ENCODE measurements around the gene S100A13.
A peak's percentile ranks its signal among the peaks of the same experiment; 100 is the strongest.

The S100A13 gene

GRCh38 chr1:153628638-153629342 lies 1.5 kb upstream of the S100A13 start:
- no peak for DNase-seq
- Histone ChIP-seq H3K36me3 (ENCODE audit: control insufficient read depth in 4 of 4, insufficient read depth in 4 of 4, low read length in 3 of 4) (no peaks in the 10 kb centered on the region), H3K27ac (ENCODE audit: insufficient read depth in 1 of 2, low read depth in 1 of 2, low read length in 2 of 2, poor library complexity in 1 of 2, severe bottlenecking in 2 of 2) (no peak overlapping the region), H3K27me3 (replicated peaks in 2 of 5; ENCODE audit: control insufficient read depth in 4 of 5, insufficient read depth in 5 of 5, low read length in 4 of 5) (peaks cover 0 to 2% (median 0%) of the 10 kb centered on the region in 5 experiments), H3K9me3 (ENCODE audit: control extremely low read depth in 1 of 5, control insufficient read depth in 4 of 5, insufficient read depth in 2 of 5, low read depth in 1 of 5, low read length in 4 of 5) (no peaks in the 10 kb centered on the region), H3K4me1 (ENCODE audit: control extremely low read depth in 1 of 4, control insufficient read depth in 4 of 4, insufficient read depth in 4 of 4, low read length in 3 of 4) (peaks cover 0 to 26% (median 11%) of the 10 kb centered on the region in 4 experiments), H3K4me3 (ENCODE audit: control insufficient read depth in 1 of 7, extremely low read depth in 1 of 7, insufficient read depth in 4 of 7, low read depth in 2 of 7, low read length in 6 of 7) (no peak overlapping the region)
- whole genome bisulfite sequencing (ENCODE audit: insufficient coverage), result 61% methylated on average over 3 of the region's 6 CpGs
- POLR2A ChIA-PET, result interaction anchor here (0.6 kb wide), 1 partner anchor 40 kb away, joined by 3 read pairs; no protein-coding TSS in a partner anchor
- CTCF ChIA-PET, result interaction anchor here (0.7 to 21.2 kb wide), 15 partner anchors 13 to 316 kb away, joined by 3 to 262 read pairs (median 4); partner anchors contain the start of genes S100A14 and S100A16

- H3K4me3 ChIP-seq (ENCODE audit: control insufficient read depth in 1 of 7, extremely low read depth in 1 of 7, insufficient read depth in 4 of 7, low read depth in 2 of 7, low read length in 6 of 7), result peak within 1 kb of the TSS in 4 of 7 experiments; percentile 22 to 66 (median 42)
- WGBS (ENCODE audit: insufficient coverage), result 75% methylated on average over 5 of the region's 10 CpGs
- peak within 1 kb of the TSS in 1 of 2 experiments; percentile 67 for H3K27ac ChIP-seq (ENCODE audit: insufficient read depth in 1 of 2, low read depth in 1 of 2, low read length in 2 of 2, poor library complexity in 1 of 2, severe bottlenecking in 2 of 2)
These were observed 666 bp upstream of the S100A13 start, which contains the start of gene S100A1 for GRCh38 chr1:153627715-153628626. Gene S100A1, plus strand, starts transcription at chr1:153628434. Its CDS starts 2,088 bp downstream, at chr1:153630522.

GRCh38 chr1:153626477-153626903 lies 815 bp downstream of the S100A13 start:
- Histone ChIP-seq H3K4me1 (ENCODE audit: control extremely low read depth in 1 of 4, control insufficient read depth in 4 of 4, insufficient read depth in 4 of 4, low read length in 3 of 4) (peaks cover 0 to 22% (median 11%) of the 10 kb centered on the region in 4 experiments), H3K36me3 (ENCODE audit: control insufficient read depth in 4 of 4, insufficient read depth in 4 of 4, low read length in 3 of 4) (no peaks in the 10 kb centered on the region), H3K4me3 (ENCODE audit: control insufficient read depth in 1 of 7, extremely low read depth in 1 of 7, insufficient read depth in 4 of 7, low read depth in 2 of 7, low read length in 6 of 7) (peak overlapping the region in 2 of 7 experiments; percentile 46 to 66), H3K9me3 (ENCODE audit: control extremely low read depth in 1 of 5, control insufficient read depth in 4 of 5, insufficient read depth in 2 of 5, low read depth in 1 of 5, low read length in 4 of 5) (no peaks in the 10 kb centered on the region), H3K27me3 (replicated peaks in 2 of 5; ENCODE audit: control insufficient read depth in 4 of 5, insufficient read depth in 5 of 5, low read length in 4 of 5) (peaks cover 0 to 2% (median 0%) of the 10 kb centered on the region in 5 experiments), H3K27ac (ENCODE audit: insufficient read depth in 1 of 2, low read depth in 1 of 2, low read length in 2 of 2, poor library complexity in 1 of 2, severe bottlenecking in 2 of 2) (peak overlapping the region in 1 of 2 experiments; percentile 67)
- WGBS (ENCODE audit: insufficient coverage), result 83% methylated on average over 1 of the region's 3 CpGs
- DNase-seq, result no peak
- ChIA-PET POLR2A (no interaction called here), CTCF (interaction anchor here (0.9 to 21.2 kb wide), 12 partner anchors 11 to 116 kb away, joined by 3 to 262 read pairs (median 10); partner anchors contain the start of genes S100A14 and S100A16)

More at GRCh38 chr1:153627715-153628626, 666 bp upstream of the S100A13 start, which contains the start of gene S100A1:
- CTCF ChIA-PET, result interaction anchor here (0.8 to 21.2 kb wide), 25 partner anchors 10 to 358 kb away, joined by 3 to 262 read pairs (median 4); partner anchors contain the start of genes NPR1, RAB13, S100A14 and S100A16
- Histone ChIP-seq H3K4me1 (ENCODE audit: control extremely low read depth in 1 of 4, control insufficient read depth in 4 of 4, insufficient read depth in 4 of 4, low read length in 3 of 4) (peaks cover 0 to 22% (median 11%) of the 10 kb centered on the region in 4 experiments), H3K36me3 (ENCODE audit: control insufficient read depth in 4 of 4, insufficient read depth in 4 of 4, low read length in 3 of 4) (no peaks in the 10 kb centered on the region), H3K9me3 (ENCODE audit: control extremely low read depth in 1 of 5, control insufficient read depth in 4 of 5, insufficient read depth in 2 of 5, low read depth in 1 of 5, low read length in 4 of 5) (no peaks in the 10 kb centered on the region), H3K27me3 (replicated peaks in 2 of 5; ENCODE audit: control insufficient read depth in 4 of 5, insufficient read depth in 5 of 5, low read length in 4 of 5) (peaks cover 0 to 2% (median 0%) of the 10 kb centered on the region in 5 experiments)
- no peak for DNase-seq
- POLR2A ChIA-PET, result no interaction called here

- POLR2A ChIA-PET, result interaction anchor here (0.6 kb wide), 1 partner anchor 241 kb away, joined by 6 read pairs; no protein-coding TSS in a partner anchor
- Histone ChIP-seq H3K4me1 (ENCODE audit: control extremely low read depth in 1 of 4, control insufficient read depth in 4 of 4, insufficient read depth in 4 of 4, low read length in 3 of 4) (peaks cover 0 to 19% (median 11%) of the 10 kb centered on the region in 4 experiments), H3K27me3 (replicated peaks in 2 of 5; ENCODE audit: control insufficient read depth in 4 of 5, insufficient read depth in 5 of 5, low read length in 4 of 5) (peaks cover 0 to 2% (median 0%) of the 10 kb centered on the region in 5 experiments), H3K36me3 (ENCODE audit: control insufficient read depth in 4 of 4, insufficient read depth in 4 of 4, low read length in 3 of 4) (no peaks in the 10 kb centered on the region), H3K27ac (ENCODE audit: insufficient read depth in 1 of 2, low read depth in 1 of 2, low read length in 2 of 2, poor library complexity in 1 of 2, severe bottlenecking in 2 of 2) (no peak overlapping the region), H3K9me3 (ENCODE audit: control extremely low read depth in 1 of 5, control insufficient read depth in 4 of 5, insufficient read depth in 2 of 5, low read depth in 1 of 5, low read length in 4 of 5) (no peaks in the 10 kb centered on the region), H3K4me3 (ENCODE audit: control insufficient read depth in 1 of 7, extremely low read depth in 1 of 7, insufficient read depth in 4 of 7, low read depth in 2 of 7, low read length in 6 of 7) (no peak overlapping the region)
- CTCF ChIA-PET, result interaction anchor here (1.7 to 21.2 kb wide), 5 partner anchors 9 to 92 kb away, joined by 7 to 262 read pairs (median 13); partner anchors contain the start of genes CHTOP, S100A14 and S100A16
- WGBS (ENCODE audit: insufficient coverage), result 99% methylated on average over 9 of the region's 10 CpGs
- no peak for DNase-seq
These were observed 2.2 kb downstream of the S100A13 start for GRCh38 chr1:153624965-153625611.

- Histone ChIP-seq H3K4me3 (ENCODE audit: control insufficient read depth in 1 of 7, extremely low read depth in 1 of 7, insufficient read depth in 4 of 7, low read depth in 2 of 7, low read length in 6 of 7) (no peak overlapping the region), H3K4me1 (ENCODE audit: control extremely low read depth in 1 of 4, control insufficient read depth in 4 of 4, insufficient read depth in 4 of 4, low read length in 3 of 4) (peaks cover 0 to 9% (median 3%) of the 10 kb centered on the region in 4 experiments), H3K27ac (ENCODE audit: insufficient read depth in 1 of 2, low read depth in 1 of 2, low read length in 2 of 2, poor library complexity in 1 of 2, severe bottlenecking in 2 of 2) (no peak overlapping the region), H3K27me3 (replicated peaks in 2 of 5; ENCODE audit: control insufficient read depth in 4 of 5, insufficient read depth in 5 of 5, low read length in 4 of 5) (peaks cover 0 to 2% (median 0%) of the 10 kb centered on the region in 5 experiments), H3K9me3 (ENCODE audit: control extremely low read depth in 1 of 5, control insufficient read depth in 4 of 5, insufficient read depth in 2 of 5, low read depth in 1 of 5, low read length in 4 of 5) (peaks cover 0 to 1% (median 0%) of the 10 kb centered on the region in 5 experiments), H3K36me3 (ENCODE audit: control insufficient read depth in 4 of 4, insufficient read depth in 4 of 4, low read length in 3 of 4) (no peaks in the 10 kb centered on the region)
- POLR2A ChIA-PET, result interaction anchor here (0.9 kb wide), 1 partner anchor 11 kb away, joined by 6 read pairs; the partner anchor contains the start of gene CHTOP
- 94% methylated on average over 7 of the region's 7 CpGs for WGBS (ENCODE audit: insufficient coverage)
- DNase-seq, result no peak
- CTCF ChIA-PET, result interaction anchor here (0.6 to 21.2 kb wide), 3 partner anchors 52 to 135 kb away, joined by 3 to 262 read pairs (median 4); no protein-coding TSS in a partner anchor
These were observed 4.2 kb downstream of the S100A13 start for GRCh38 chr1:153623101-153623500.

- no peaks in the 10 kb centered on the region for H3K36me3 ChIP-seq (ENCODE audit: control insufficient read depth in 4 of 4, insufficient read depth in 4 of 4, low read length in 3 of 4)
- H3K27me3 ChIP-seq (replicated peaks in 2 of 5; ENCODE audit: control insufficient read depth in 4 of 5, insufficient read depth in 5 of 5, low read length in 4 of 5), result no peaks in the 10 kb centered on the region
- WGBS (ENCODE audit: insufficient coverage), result 98% methylated on average over 6 of the region's 6 CpGs
- ChIA-PET CTCF (interaction anchor here (0.9 to 21.2 kb wide), 11 partner anchors 9 to 266 kb away, joined by 3 to 262 read pairs (median 22); partner anchors contain the start of genes S100A1 and S100A13), POLR2A (interaction anchor here (0.8 to 1.0 kb wide), 2 partner anchors 15 to 27 kb away, joined by 4 read pairs; partner anchors contain the start of gene CHTOP)
- peaks cover 0 to 4% (median 2%) of the 10 kb centered on the region in 4 experiments for H3K4me1 ChIP-seq (ENCODE audit: control extremely low read depth in 1 of 4, control insufficient read depth in 4 of 4, insufficient read depth in 4 of 4, low read length in 3 of 4)
- H3K9me3 ChIP-seq (ENCODE audit: control extremely low read depth in 1 of 5, control insufficient read depth in 4 of 5, insufficient read depth in 2 of 5, low read depth in 1 of 5, low read length in 4 of 5), result peaks cover 0 to 1% (median 0%) of the 10 kb centered on the region in 5 experiments
- no peak overlapping the region for H3K4me3 ChIP-seq (ENCODE audit: control insufficient read depth in 1 of 7, extremely low read depth in 1 of 7, insufficient read depth in 4 of 7, low read depth in 2 of 7, low read length in 6 of 7)
- no peak for DNase-seq
- H3K27ac ChIP-seq (ENCODE audit: insufficient read depth in 1 of 2, low read depth in 1 of 2, low read length in 2 of 2, poor library complexity in 1 of 2, severe bottlenecking in 2 of 2), result no peak overlapping the region
These were observed 8.1 kb downstream of the S100A13 start for GRCh38 chr1:153619171-153619570.

Data from common myeloid progenitor, CD34-positive (primary cell).